ENCODE measurements around the gene CACNB2.
"Not testable (repeated sequence)": the region's sequence is repeated elsewhere in the genome, so short reads cannot be mapped to it uniquely, and the experiment has no call there.

CACNB2 gene

DNA sequence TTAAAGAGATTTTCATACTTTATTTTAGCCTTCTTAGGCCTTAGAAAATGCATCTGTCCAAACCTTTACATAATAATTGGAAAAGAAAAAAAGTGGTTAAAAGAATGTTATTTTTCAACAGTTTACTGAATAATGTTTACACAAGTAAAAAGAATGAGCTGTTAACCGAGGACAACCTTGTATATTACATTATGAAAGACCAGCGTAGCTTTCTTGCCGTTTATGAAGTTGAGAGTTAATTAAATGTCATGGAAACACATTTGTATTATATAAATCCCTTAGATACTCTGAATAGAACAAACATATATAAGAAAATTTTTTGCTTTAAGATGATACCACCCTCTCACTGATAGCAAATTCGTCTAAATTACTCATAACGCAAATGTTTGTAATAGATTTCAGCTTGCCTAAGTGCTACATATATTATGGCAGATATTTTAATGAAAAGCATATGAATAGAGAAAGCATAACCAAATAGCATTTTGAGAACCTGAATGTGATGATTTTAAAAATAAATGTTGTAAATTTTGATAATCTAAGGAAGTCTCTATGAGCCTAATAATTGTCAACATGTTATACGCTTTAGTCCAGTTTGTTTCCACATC lies 9.1 kb downstream of the CACNB2 start:
- no peak for DNase-seq

DNA sequence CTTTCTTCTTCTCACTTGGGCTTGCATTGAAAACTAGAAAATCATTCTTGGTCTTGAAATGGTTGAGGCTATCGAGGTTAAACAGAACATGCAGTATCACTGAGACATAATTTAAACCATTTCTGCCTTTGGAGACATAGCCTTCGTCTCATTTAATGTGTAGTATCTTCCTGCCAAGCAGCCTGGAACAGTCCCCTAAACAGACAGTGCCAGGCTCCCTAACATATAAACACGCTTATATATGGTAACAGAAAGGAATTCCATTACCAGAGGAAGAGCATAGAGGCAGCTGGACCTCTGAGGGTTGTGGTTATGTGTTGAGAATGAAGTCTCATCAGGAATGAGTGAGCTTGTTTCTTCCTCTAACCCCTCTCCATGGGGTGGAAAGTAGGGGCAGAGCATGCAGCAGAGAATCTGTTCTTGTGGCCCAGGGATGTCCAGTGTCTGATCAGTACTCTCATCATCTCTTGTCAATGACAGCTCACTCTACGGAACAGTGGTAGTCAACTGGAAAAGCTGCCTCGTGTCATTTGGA lies 11.2 kb downstream of the CACNB2 start:
- DNase-seq = no peak

DNA sequence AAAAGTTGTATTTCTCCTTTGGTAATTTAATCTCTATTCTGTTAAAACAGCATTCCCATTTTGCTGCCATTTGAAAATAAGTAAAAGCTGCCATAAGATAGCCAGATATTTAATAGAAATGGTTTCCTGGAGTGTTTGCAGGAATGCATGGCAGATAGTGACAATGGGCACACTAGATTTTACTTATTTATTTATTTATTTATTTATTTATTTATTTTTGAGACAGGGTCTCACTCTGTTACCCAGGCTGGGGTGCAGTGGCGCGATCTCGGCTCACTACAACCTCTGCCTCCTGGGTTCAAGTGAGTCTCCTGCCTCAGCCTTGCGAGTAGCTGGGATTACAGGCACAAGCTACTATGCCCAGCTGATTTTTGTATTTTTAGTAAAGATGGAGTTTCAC lies 13.2 kb downstream of the CACNB2 start:
- not testable (repeated sequence) for DNase-seq

DNA sequence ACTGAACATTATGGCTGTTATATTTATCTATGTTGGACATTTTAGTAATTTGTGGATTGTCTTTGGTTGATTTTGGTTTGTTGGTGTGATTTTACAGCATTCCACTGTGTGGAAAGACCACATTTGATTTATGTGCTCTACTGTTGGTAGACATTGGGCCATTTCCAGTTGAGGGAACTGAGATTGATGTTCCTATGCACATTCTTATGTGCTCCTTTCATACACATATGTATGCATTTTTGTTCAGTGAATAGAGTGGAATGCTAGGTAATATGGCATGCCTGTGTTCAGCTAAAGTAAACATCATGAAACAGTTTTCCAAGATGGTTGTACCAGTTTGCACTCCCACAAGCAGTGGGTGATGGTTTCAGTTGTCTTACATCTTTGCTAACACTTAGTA lies 15.1 kb downstream of the CACNB2 start:
- DNase-seq = no peak

DNA sequence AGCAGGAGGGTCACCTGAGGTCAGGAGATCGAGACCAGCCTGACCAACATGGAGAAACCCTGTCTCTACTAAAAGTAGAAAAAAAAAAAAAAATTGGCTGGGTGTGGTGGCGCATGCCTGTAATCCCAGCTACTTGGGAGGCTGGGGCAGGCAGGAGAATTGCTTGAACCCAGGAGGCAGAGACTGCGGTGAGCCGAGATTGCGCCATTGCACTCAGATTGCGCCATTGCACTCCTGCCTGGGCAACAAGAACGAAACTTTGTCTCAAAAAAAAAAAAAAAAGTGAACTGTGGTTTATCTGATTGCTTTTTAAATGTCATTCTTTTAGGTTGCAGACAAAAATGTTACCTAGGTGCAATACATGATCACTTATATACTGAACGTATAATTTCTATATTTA lies 16.6 kb downstream of the CACNB2 start:
- DNase-seq = not testable (repeated sequence)

DNA sequence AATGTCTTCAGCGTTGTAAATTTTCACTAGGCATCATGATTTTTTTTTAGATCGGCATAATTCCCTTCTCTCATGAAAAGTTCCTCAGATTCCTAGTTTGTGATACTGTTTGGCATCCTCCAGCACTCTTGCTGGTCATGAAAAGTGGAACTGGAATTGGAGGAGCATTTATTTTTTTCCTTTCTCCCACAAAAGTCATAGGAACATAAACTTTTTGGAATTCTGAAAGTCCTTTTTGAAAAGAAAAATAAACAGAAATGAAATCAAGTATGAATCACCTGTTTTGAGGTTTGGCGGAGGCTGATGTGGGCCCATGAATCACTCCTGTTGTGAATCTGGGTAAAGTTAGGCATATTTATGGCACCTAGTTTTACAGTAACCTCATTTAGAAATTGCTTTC lies 17.7 kb downstream of the CACNB2 start:
- no peak for DNase-seq

DNA sequence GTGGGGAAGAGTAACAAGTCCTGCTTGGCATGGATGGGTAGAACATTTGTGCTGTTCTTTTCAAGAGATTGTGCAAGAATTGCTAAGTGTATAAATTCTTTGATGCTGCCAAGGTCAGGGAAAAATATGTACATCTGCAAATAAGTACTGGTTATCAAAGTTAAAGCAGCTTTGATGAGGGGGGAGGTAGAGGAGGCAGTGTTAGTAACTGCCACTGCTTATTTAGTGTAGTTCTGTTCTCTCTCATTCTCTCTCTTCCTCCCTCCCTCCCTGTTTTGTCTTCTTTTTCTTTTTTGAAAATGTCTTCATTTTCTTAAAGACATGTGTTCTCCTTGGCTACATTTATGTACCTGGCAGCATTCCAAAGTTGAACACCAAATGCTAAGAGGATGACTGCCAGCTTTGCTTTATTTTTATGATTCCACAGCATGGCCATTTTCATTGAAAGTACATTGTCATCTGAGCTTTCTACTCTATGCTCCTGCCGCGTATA lies 18.6 kb downstream of the CACNB2 start:
- DNase-seq = peak in 1 of 2 experiments; percentile 31

DNA sequence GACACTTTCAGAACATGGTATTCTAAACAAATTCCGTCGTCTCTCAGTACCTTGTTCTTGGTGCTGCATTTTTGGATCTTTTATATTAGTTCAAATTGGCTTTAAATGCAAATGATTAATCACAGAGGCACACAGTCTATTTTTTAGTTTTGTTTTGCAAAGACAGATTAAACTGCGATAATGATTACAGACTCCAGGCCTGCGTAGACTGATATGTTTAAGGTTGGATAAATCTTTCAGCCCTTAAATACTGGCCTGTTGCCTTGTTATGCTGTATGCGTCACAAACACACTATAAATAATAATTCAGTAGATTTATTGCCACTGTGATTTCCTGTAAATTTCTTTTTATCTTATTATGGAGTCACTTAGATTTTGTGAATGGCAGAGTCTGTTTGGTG lies 19.3 kb downstream of the CACNB2 start:
- DNase-seq = no peak

DNA sequence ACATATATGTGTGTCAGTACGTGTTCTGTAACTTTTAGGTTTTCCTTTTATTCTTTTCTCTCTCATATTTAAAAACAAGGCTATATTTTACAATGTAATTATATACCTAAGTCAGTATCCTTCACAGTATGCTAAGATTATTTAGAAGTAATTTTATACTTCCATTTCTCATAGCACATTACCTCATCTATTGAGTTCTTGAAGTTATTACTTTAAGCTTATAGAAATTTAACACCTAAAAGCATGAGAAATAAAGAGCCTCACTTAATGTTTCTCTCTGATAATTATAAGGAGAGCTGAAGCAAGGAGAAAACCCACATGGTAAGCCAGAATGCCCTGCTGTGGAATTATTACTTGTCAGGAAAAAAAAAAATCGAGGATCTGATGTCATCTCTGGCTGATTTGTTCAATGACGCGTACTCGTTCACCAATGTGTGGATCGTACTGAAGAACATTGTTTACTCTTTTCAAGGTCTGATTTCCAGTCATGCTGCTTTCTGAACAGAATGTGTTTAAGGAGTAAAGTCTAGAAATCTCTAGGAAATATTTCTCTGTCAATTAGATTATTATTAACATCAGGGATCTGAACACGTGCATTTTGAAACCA lies 21.9 kb downstream of the CACNB2 start:
- DNase-seq = no peak

DNA sequence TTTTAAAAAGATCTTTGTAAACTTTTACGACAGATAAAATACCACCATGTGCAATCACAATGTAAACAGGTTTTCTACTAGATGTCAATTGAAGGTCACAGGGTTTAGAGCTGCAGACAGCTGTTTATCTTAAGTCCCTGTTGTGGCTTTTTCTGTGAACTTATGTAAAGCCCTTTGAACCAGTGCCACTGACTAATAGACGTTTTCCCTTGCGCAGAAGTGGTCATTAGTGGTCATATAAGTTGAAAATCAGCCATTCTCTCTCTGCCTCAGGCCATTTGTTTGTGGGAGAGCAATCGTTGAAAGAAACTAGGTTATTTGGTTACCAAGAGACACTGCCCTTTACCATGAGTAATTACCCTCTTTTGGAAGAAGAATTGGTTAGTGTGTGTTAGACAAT lies 23.9 kb downstream of the CACNB2 start:
- no peak for DNase-seq

DNA sequence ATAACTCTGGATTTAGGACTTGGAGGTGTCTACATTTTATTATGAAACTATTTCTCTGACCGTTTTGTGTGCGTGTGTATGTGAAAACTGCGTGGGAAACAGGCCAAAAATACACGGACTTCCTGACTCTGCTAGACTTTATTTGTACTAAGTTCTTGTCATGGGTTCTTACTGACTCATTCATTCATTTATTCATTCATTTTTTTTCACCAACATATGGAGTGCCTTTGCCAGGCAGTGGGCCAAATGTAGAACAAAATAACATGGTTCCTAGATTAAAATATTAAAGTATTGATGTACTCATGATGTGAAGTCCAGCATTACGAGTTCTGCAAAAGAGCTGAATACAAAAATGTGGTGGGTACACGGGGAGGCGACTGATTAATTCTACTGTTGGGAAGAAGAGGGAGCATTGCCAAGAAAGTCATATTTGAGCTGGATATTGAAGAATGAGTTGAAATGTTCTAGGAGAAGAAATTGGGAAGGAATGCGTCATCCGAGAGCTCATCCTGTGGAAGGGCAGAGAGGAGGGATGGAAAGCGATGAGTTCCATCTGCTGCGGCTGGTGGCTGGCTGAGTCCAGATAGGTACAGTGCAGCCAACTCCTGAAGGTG lies 24.6 kb downstream of the CACNB2 start:
- no peak for DNase-seq

DNA sequence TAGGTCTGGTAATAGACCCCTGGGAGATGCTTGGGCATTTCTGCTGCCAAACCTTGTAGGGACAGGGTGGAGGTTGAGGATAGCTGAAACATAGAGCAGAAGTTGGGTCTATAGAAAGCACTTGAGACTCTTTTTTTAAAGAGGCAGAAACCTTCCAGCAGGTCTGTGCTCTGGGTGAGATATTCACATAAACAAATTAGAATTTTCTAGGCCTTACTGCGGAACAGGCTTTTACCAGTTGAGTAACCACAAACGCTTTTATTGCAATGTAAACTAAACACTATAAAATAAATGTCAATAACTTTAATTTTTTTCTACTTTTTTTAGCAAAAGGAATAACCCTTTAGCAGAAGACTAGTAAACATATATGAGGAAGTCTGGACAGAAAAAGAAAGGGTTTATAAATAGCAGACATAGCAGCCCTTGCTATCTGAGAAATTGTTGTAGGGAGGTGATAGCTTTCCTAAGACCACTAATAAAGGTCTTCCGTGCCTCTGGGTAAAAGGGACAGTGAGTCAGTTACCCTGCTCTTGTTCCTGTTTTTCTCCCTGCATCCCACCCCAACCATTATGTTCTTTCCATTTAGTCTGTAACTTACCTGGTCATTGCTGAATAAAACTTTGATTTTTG lies 38.7 kb downstream of the CACNB2 start:
- DNase-seq = no peak

DNA sequence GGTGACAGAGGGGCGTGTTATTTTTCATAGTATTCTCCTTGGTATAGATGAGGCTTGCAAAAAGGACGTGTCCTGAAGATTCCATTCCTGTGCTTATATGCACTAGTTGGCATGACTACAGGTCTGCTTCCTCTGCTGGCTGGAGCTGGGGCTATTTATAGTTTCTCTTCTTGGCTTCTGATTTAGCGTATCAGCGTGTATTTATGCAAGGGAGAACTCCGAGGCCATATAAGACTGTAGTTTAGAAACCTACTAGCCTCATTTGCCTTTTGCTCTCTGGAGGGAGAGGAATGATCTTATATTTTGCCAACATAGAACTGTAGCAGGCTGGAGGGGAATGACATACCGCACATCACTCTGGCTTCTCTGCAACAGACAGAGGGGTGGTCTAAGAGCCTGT lies 39.7 kb downstream of the CACNB2 start:
- no peak for DNase-seq

DNA sequence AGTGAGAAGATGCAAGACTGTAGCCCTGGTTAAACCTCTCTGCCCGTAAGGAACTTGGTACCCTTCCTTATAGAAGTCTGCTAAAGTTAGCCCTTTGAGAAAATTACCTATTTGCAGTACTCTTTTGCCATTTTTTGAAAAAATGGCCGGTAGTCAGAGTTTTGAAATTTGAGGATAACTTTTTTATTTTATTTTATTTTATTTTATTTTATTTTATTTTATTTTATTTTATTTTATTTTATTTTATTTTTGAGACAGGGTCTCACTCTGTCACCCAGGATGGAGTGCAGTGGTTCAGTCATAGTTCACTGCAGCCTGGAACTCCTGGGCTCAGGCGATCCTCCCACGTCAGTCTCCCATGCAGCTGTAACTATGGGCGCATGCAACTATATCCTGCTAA lies 41.2 kb downstream of the CACNB2 start:
- DNase-seq = not testable (repeated sequence)

DNA sequence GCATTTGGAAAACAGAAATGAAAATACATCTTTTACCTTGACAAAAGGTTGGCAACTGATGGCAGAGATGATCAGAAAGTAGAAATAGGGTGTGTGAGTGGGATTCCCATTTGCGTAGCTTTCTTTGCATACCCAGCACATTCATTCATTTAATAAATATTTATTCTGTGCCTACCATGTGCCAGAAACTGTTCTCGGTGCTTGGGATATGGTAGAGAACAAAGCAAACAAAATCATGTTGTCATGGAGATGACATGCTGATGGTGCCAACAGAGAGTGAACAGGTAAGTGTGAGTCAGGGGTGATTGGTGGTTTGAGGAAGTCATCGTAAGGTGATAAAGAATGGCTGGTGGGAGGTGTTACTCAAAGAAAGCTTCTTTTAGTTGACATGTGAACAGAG lies 45.4 kb downstream of the CACNB2 start:
- DNase-seq = no peak

DNA sequence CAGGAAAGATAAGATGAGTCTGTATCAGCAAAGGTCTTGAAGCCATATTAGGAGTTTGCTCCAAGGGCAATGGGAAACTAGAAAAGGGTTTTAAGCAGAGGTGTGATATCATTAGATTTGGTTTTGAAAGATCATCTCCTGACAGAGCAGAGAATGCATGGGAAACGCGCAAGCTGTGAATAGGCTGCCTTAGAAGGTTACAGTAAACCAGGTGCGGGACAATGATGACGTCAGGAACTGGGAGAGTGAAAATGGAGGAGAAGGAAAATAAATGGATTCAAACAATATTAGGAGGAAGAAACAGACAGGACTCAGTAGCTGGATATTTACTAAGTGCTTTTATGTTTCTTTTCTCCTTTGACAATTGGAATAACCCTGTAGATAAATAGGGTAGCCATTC lies 50.6 kb downstream of the CACNB2 start:
- no peak for DNase-seq

DNA sequence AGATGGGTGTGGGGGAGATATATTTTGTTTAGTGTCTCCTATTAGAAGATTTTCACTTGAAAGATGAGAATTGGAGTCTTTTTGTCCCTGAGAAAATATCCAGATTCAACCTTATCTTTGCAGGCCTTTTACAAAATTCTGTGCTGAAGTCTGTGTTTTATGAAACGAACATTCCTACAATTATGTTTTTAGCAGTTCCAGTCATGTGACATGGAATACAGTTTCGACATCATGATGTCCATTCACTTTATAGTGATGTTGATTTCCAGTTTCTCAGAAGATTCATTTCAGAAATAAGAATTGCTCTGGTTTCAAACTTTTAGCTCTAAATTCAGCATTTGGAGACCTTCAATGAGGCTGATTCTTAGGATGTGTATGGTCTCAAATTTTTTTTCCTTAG lies 54.4 kb downstream of the CACNB2 start:
- DNase-seq = no peak

DNA sequence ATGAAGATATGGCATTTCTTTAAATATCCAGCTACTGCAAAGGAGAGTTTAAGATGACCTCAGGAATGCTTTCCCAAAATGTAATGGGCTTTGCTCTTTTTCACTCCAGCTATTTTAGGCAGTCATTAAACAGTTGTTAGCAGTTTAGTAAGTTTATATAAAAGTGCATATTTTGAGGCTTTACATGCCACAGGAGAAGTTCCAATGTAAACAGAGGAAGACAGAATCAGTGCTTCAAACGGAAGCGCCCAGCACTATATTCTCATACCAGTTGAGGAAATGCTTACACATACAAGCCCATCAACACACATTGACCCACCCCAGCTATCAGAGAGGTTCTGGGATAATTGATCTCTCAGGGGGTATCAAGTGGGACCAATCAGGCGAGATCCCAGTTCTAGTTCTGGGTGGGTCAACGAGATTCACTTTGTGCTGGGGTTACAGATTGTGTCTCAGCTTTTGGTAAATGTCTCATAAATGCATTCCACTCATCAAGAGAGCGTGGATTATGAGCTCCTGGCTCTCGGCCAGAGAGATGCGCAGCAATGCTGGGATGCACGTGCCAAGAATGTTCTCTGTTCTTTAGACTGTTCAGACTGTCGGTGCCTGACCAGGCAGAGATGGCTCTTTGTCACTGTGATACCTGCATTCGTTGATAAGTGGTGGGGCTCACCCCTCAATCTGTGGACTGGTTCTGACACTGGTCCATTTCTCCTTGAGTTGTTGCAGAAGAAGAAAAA lies 55.0 kb downstream of the CACNB2 start:
- DNase-seq = no peak

DNA sequence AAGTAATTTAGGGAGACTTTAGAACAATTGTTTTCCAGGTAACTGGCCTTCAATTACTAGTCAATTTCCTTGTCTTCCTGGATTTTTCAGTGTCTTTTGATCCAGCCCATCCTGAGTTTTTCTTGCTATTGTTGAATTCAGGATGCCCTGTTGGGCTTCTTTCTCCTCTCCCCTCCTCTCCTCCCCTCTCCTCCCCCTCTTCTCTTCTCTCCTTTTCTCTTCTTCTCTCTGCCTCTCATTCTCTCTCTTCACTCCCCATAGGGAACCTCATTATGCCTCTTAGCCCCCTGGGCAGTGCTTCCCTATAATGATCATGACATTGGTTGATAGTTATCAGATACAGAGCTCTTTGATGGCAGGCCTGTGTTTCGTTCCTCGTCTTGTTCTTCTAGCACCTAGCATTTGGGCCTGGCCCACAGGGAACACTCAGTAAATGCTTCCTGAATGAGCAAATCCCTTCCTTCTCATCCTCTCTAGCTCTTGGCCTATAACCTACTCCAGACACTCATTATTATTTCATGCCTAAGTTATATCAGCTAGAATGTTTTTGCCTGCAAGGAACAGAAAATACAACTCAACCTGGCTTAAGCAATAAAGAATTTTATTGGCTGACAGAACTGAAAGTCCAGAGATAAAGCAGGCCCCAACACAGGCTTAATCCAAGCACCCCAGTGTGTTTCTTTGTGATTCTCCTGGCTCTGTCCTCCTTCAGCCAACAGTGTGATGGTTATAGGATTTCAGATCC lies 56.8 kb downstream of the CACNB2 start:
- no peak for DNase-seq

DNA sequence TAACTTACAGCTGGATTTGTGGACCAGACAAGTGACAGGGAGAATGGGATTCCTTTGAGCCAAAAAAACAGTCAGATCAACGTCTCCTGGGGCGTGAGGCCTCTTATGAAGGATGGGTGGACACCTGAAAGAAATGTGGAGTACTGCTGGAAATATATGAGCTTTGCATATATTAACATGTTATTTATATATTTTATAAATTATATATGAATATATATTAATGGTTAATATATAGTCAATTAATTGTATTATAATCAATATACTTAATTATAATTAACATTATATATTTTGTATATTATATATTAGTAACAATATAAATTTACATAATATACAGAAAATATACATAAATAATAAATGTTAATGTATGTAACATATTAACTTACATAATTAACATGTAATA lies 57.5 kb downstream of the CACNB2 start:
- no peak for DNase-seq

DNA sequence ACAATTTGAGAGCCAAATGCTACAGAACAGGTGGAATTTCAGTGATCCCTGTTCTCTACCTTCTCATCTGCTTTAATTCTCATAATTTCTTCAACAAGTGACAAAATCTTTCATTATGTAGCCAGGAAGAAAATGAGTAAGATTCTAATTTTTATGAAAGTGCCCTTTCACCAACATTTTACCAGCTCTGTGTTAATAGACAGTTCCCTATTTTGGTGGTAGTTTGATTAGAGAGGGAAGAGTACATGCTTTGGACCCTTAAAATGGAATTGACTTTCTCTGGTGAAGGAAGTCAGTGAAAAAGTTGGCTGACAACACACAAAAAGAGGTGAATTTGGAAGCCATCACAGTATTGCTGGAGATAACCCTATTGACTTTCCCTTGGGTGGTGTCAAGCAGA lies 61.7 kb downstream of the CACNB2 start:
- no peak for DNase-seq

DNA sequence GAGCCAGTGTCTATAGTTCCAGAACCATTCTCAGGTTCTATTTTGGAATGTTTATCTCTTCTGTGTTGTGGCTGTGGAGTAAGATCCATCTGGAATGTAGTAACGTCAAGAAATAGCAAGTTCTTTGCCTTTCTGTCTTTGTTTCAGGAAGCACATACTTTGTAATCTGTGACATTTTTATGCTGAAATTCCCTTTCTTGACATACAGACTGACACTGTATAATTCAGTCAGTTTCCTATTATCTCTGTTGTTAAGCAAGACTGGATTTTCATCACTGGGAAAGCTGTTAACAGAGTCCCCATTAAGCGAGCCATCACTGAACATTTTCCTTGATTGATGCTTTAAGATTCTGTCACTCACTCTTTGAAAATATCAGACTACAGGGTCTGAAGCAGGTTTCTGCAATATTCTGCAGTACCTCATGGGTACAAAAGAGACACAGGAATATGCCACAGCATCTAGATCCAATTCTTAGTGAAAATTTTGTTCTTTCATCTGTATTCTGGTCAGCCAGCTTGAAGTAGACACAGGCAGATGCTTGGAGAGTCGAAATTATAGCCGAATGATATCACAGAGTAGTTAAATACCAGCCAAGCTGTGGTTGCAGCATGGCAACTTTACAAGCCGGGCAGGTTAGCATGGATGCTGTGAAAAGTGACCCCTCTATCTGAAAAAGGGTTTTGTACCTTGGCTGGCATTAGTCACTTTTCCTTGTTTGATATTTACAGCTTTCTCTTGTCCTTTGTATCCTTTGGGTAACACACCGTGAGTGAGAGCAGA lies 62.6 kb downstream of the CACNB2 start:
- DNase-seq = no peak

Data from NCI-H446 (cell line).